Subcutaneous abdominal adipose tissue (tissue), 5 donors: ENCODE results near the gene B4GALNT1.
"Not testable (repeated sequence)": the region's sequence is repeated elsewhere in the genome, so short reads cannot be mapped to it uniquely, and the experiment has no call there.

Source experiments
- H3K27ac ChIP-seq: one replicate; pipeline ENCODE4 v1.7.0; 2013; ENCODE audit warnings: low read depth, mild to moderate bottlenecking, inconsistent platforms, low read length, moderate library complexity
- H3K27me3 ChIP-seq, 5 donors: one replicate each; pipeline ENCODE4 v1.7.0; 2013; ENCODE audit warnings: low read length in 5 of 5, inconsistent platforms in 1 of 5; ENCODE audit not compliant: control insufficient read depth in 5 of 5, insufficient read depth in 4 of 5
- H3K36me3 ChIP-seq, 5 donors: one replicate each; pipeline ENCODE4 v1.7.0; 2013; ENCODE audit warnings: low read length in 5 of 5; ENCODE audit not compliant: control insufficient read depth in 5 of 5, insufficient read depth in 5 of 5
- H3K4me1 ChIP-seq, 5 donors: one replicate each; pipeline ENCODE4 v1.7.0; 2013; ENCODE audit warnings: low read length in 5 of 5, mild to moderate bottlenecking in 3 of 5, moderate library complexity in 1 of 5; ENCODE audit not compliant: control insufficient read depth in 5 of 5, insufficient read depth in 5 of 5
- H3K4me3 ChIP-seq, 5 donors: one replicate each; pipeline ENCODE4 v1.7.0; 2013; ENCODE audit warnings: low read length in 5 of 5, low read depth in 1 of 5
- H3K9ac ChIP-seq, 5 donors: one replicate each; pipeline ENCODE4 v1.7.0; 2013; ENCODE audit warnings: low read length in 5 of 5, mild to moderate bottlenecking in 4 of 5, moderate library complexity in 3 of 5
- H3K9me3 ChIP-seq, 5 donors: one replicate each; pipeline ENCODE4 v1.7.0; 2013; ENCODE audit warnings: low read length in 5 of 5; ENCODE audit not compliant: control insufficient read depth in 5 of 5
- donor health status: healthy.
- donor health status: healthy.
- donor health status: healthy.
- donor health status: healthy.
- donor health status: healthy.

B4GALNT1 gene

GRCh38 chr12:57658890-57659289 is 25.9 kb upstream of the B4GALNT1 start:
- H3K4me1 ChIP-seq: peaks cover 0 to 5% (median 2%) of the 10 kb centered on the region in 5 donors

GRCh38 chr12:57657744-57658143 is 24.7 kb upstream of the B4GALNT1 start:
- Histone ChIP-seq H3K4me3 (no peak overlapping the region), H3K27me3 (no peaks in the 10 kb centered on the region), H3K27ac (no peak overlapping the region), H3K36me3 (no peaks in the 10 kb centered on the region), H3K4me1 (peaks cover 0 to 5% (median 2%) of the 10 kb centered on the region in 5 donors), H3K9ac (no peak overlapping the region), H3K9me3 (peaks cover 0 to 4% (median 0%) of the 10 kb centered on the region in 5 donors)

More at GRCh38 chr12:57658890-57659289, 25.9 kb upstream of the B4GALNT1 start:
- Histone ChIP-seq H3K27ac (no peak overlapping the region), H3K9me3 (peaks cover 0 to 4% (median 0%) of the 10 kb centered on the region in 5 donors), H3K36me3 (no peaks in the 10 kb centered on the region), H3K4me3 (no peak overlapping the region), H3K9ac (no peak overlapping the region), H3K27me3 (no peaks in the 10 kb centered on the region)

GRCh38 chr12:57656408-57656807 is 23.4 kb upstream of the B4GALNT1 start:
- not testable (repeated sequence) for H3K9me3 ChIP-seq, H3K36me3 ChIP-seq, H3K4me1 ChIP-seq, H3K27ac ChIP-seq, H3K9ac ChIP-seq, H3K27me3 ChIP-seq, H3K4me3 ChIP-seq

GRCh38 chr12:57655541-57656240 is 22.7 kb upstream of the B4GALNT1 start:
- Histone ChIP-seq H3K36me3 (no peaks in the 10 kb centered on the region), H3K9ac (no peak overlapping the region), H3K27me3 (no peaks in the 10 kb centered on the region), H3K4me3 (no peak overlapping the region), H3K27ac (no peak overlapping the region), H3K4me1 (peaks cover 0 to 5% (median 2%) of the 10 kb centered on the region in 5 donors), H3K9me3 (no peaks in the 10 kb centered on the region)

- Histone ChIP-seq H3K36me3 (no peaks in the 10 kb centered on the region), H3K9ac (no peak overlapping the region), H3K9me3 (no peaks in the 10 kb centered on the region), H3K4me1 (peaks cover 0 to 5% (median 2%) of the 10 kb centered on the region in 5 donors), H3K4me3 (no peak overlapping the region), H3K27me3 (no peaks in the 10 kb centered on the region), H3K27ac (no peak overlapping the region)
Observed at GRCh38 chr12:57654042-57654441, 21.0 kb upstream of the B4GALNT1 start.

GRCh38 chr12:57646659-57647049 is 13.7 kb upstream of the B4GALNT1 start:
- not testable (repeated sequence) for H3K4me1 ChIP-seq, H3K4me3 ChIP-seq, H3K27ac ChIP-seq, H3K9ac ChIP-seq, H3K9me3 ChIP-seq, H3K27me3 ChIP-seq, H3K36me3 ChIP-seq

GRCh38 chr12:57645990-57646658 is 13.1 kb upstream of the B4GALNT1 start:
- not testable (repeated sequence) for H3K27ac ChIP-seq, H3K4me1 ChIP-seq, H3K4me3 ChIP-seq, H3K27me3 ChIP-seq, H3K36me3 ChIP-seq, H3K9me3 ChIP-seq, H3K9ac ChIP-seq

- H3K36me3 ChIP-seq: no peaks in the 10 kb centered on the region
- peaks cover 0 to 3% (median 0%) of the 10 kb centered on the region in 5 donors for H3K4me1 ChIP-seq
- H3K9me3 ChIP-seq: peaks cover 0 to 7% (median 6%) of the 10 kb centered on the region in 5 donors
- H3K4me3 ChIP-seq: no peak overlapping the region
- H3K27ac ChIP-seq: no peak overlapping the region
- no peak overlapping the region for H3K9ac ChIP-seq
- H3K27me3 ChIP-seq: peaks cover 0 to 9% (median 4%) of the 10 kb centered on the region in 5 donors
Observed at GRCh38 chr12:57641699-57642442, 8.9 kb upstream of the B4GALNT1 start.

- Histone ChIP-seq H3K4me3 (no peak overlapping the region), H3K9me3 (no peaks in the 10 kb centered on the region), H3K27ac (no peak overlapping the region), H3K4me1 (peaks cover 0 to 3% (median 0%) of the 10 kb centered on the region in 5 donors), H3K27me3 (peaks cover 0 to 9% (median 4%) of the 10 kb centered on the region in 5 donors), H3K36me3 (no peaks in the 10 kb centered on the region), H3K9ac (no peak overlapping the region)
Observed at GRCh38 chr12:57640175-57641042, 7.4 kb upstream of the B4GALNT1 start.
